ENCODE data around the gene CNP. TPM values are rescaled to one million over a fixed set of nuclear protein-coding genes. Genes with fewer than 3 reads are reported as not detected.

CNP gene
- total RNA-seq, 2 donors from 2014 or later = 63.1 to 85.3 TPM

Other genes with a start within 250 kb of the CNP start
- not detected for gene HAP1, start 232.2 kb upstream of the CNP start, total RNA-seq
- under 1 TPM; 0.39 to 0.72 TPM for gene JUP, start 180.1 kb upstream of the CNP start, total RNA-seq
- 1 to 10 TPM; 1.1 to 1.8 TPM for gene P3H4, start 154.8 kb upstream of the CNP start, total RNA-seq
- under 1 TPM in 1 of 2 donors, not detected in 1; 0.47 TPM for gene FKBP10, start 153.8 kb upstream of the CNP start, total RNA-seq
- 10 to 100 TPM; 52.4 to 62.1 TPM for gene NT5C3B, start 130.6 kb upstream of the CNP start, total RNA-seq
- gene KLHL10, start 129.0 kb upstream of the CNP start, total RNA-seq = under 1 TPM; 0.12 to 0.14 TPM
- 10 to 100 TPM; 14.1 to 29.3 TPM for gene KLHL11, start 101.4 kb upstream of the CNP start, total RNA-seq
- gene ACLY, start 47.8 kb upstream of the CNP start, total RNA-seq = 100 to 1,000 TPM; 140 to 187 TPM
- gene ODAD4, start 36.2 kb upstream of the CNP start, total RNA-seq = 1 to 10 TPM; 1.2 to 2.0 TPM
- gene DNAJC7, start 50.6 kb downstream of the CNP start, total RNA-seq = 100 to 1,000 TPM; 109 to 122 TPM
- gene NKIRAS2, start 53.3 kb downstream of the CNP start, total RNA-seq = 10 to 100 TPM; 16.7 to 17.5 TPM
- under 1 TPM; 0.16 to 0.37 TPM for gene C17orf113, start 83.8 kb downstream of the CNP start, total RNA-seq
- gene ZNF385C, start 131.7 kb downstream of the CNP start, total RNA-seq = under 1 TPM in 1 of 2 donors, not detected in 1; 0.82 TPM
- gene DHX58, start 145.9 kb downstream of the CNP start, total RNA-seq = 10 to 100 TPM; 39.6 to 40.2 TPM
- 10 to 100 TPM; 47.4 to 69.6 TPM for gene KAT2A, start 154.6 kb downstream of the CNP start, total RNA-seq
- gene HSPB9, start 156.0 kb downstream of the CNP start, total RNA-seq = under 1 TPM in 1 of 2 donors, not detected in 1; 0.23 TPM
- 10 to 100 TPM; 44.5 to 45.7 TPM for gene RAB5C, start 188.2 kb downstream of the CNP start, total RNA-seq
- gene KCNH4, start 214.3 kb downstream of the CNP start, total RNA-seq = under 1 TPM; 0.23 to 0.54 TPM
- gene HCRT, start 218.7 kb downstream of the CNP start, total RNA-seq = not detected
- 10 to 100 TPM; 10.5 to 25.3 TPM for gene GHDC, start 227.7 kb downstream of the CNP start, total RNA-seq